Esophagus squamous epithelium (tissue), 4 donors: ENCODE measurements around the gene LMF1.

Source experiments
- CTCF ChIP-seq, 6 experiments: fragments of 450-650 bp in 4 of 6; fragments of 200-600 bp in 2 of 6; sonication (generic) in 2 of 6; IDR thresholded peaks; one replicate each; pipeline ENCODE4 v1.5.1; 2016 to 2019; ENCODE audit warnings: antibody characterized with exemption in 6 of 6, mild to moderate bottlenecking in 4 of 6, moderate library complexity in 4 of 6
- POLR2A ChIP-seq, 4 donors: fragments of 450-650 bp; IDR thresholded peaks; one replicate each; pipeline ENCODE4 v1.6.1; 2017; ENCODE audit warnings: antibody characterized with exemption in 4 of 4, mild to moderate bottlenecking in 4 of 4, moderate library complexity in 3 of 4

- no peak for TF ChIP-seq CTCF (IDR thresholded peaks at IDR 0.05)
- TF ChIP-seq POLR2A (IDR thresholded peaks at IDR 0.05) = no peak
Observed at GRCh38 chr16:891353-891740, 79.4 kb downstream of the LMF1 start.
